H1 (cell line): ENCODE results near the gene ARID3B. TPM values are rescaled to one million over a fixed set of nuclear protein-coding genes. Genes with fewer than 3 reads are reported as not detected.

Source experiments
- CTCF ChIA-PET: fragments of 300-600 bp; sonication (Branson Sonifier 250); formaldehyde crosslinking; loops from one replicate; lab custom pipeline; 2021; ENCODE audit not compliant: partially characterized antibody; lab: Charles Lee
- POLR2A ChIA-PET: fragments of 300-600 bp; sonication (Branson Sonifier 250); formaldehyde crosslinking; loops from one replicate; lab custom pipeline; 2021; ENCODE audit warnings: inconsistent platforms; ENCODE audit not compliant: partially characterized antibody; lab: Charles Lee
- DNase-seq, 2 experiments: peaks; one replicate each; pipeline versions ENCODE4 v3.0.0 to v3.0.0-alpha.2; 2010 to 2022; ENCODE audit warnings: low spot score in 2 of 2, low read depth in 1 of 2, mixed read lengths in 1 of 2
- FAIRE-seq: peaks from 2 replicates; lab custom pipeline; 2011; peaks lifted over from hg19 to GRCh38; lab: Jason Lieb, UNC
- H2AFZ ChIP-seq: 2 replicates; pipeline ENCODE4 v1.8.1; 2012; ENCODE audit warnings: low read length, inconsistent platforms
- H2AK5ac ChIP-seq: 2 replicates; pipeline ENCODE4 v1.6.1; 2013; ENCODE audit warnings: low read depth, low read length
- H2BK120ac ChIP-seq: replicated peaks from 2 replicates; pipeline ENCODE3; 2013; ENCODE audit warnings: low read depth, low read length, inconsistent platforms
- H2BK12ac ChIP-seq: 2 replicates; pipeline ENCODE4 v1.6.1; 2013; ENCODE audit warnings: low read depth, low read length
- H2BK15ac ChIP-seq: 2 replicates; pipeline ENCODE4 v1.6.1; 2013; ENCODE audit warnings: low read length
- H2BK20ac ChIP-seq: 2 replicates; pipeline ENCODE4 v1.6.1; 2013; ENCODE audit warnings: low read length
- H2BK5ac ChIP-seq: 2 replicates; pipeline ENCODE4 v1.6.1; 2013; ENCODE audit warnings: low read depth, low read length
- H3K14ac ChIP-seq: 2 replicates; pipeline ENCODE4 v1.6.1; 2013; ENCODE audit warnings: inconsistent platforms; ENCODE audit not compliant: insufficient read length
- H3K18ac ChIP-seq: 2 replicates; pipeline ENCODE4 v1.6.1; 2013; ENCODE audit warnings: low read length; ENCODE audit errors: extremely low read depth
- H3K23ac ChIP-seq: 2 replicates; pipeline ENCODE4 v1.6.1; 2013; ENCODE audit warnings: inconsistent platforms; ENCODE audit not compliant: insufficient read length
- H3K23me2 ChIP-seq: 2 replicates; pipeline ENCODE4 v1.6.1; 2013; ENCODE audit warnings: low read depth, low read length
- H3K27ac ChIP-seq: 2 replicates; pipeline ENCODE4 v1.6.1; 2011; ENCODE audit warnings: low read depth, low read length, inconsistent platforms
- H3K27me3 ChIP-seq, 4 experiments: replicated peaks in 1 of 4; 1 replicate in 1 of 4; 2 replicates in 3 of 4; pipeline versions ENCODE4 v1.6.1 to v1.8.1; 2011 to 2013; ENCODE audit warnings: low read length in 3 of 4, mild to moderate bottlenecking in 3 of 4, inconsistent platforms in 2 of 4, mixed read lengths in 2 of 4, moderate library complexity in 1 of 4; ENCODE audit not compliant: control insufficient read depth in 3 of 4, insufficient read depth in 3 of 4; ENCODE audit errors: extremely low read depth in 1 of 4
- H3K36me3 ChIP-seq, 4 experiments: 2 replicates each; pipeline versions ENCODE4 v1.6.1 to v1.8.1; 2011 to 2013; ENCODE audit warnings: mild to moderate bottlenecking in 4 of 4, low read length in 3 of 4, moderate library complexity in 2 of 4, control low read depth in 1 of 4, inconsistent platforms in 1 of 4; ENCODE audit not compliant: insufficient read depth in 4 of 4, control insufficient read depth in 2 of 4
- H3K4ac ChIP-seq: replicated peaks from 2 replicates; pipeline ENCODE3; 2013; ENCODE audit warnings: low read length, low read depth, mixed read lengths, inconsistent platforms; ENCODE audit not compliant: insufficient read length
- H3K4me1 ChIP-seq, 4 experiments: replicated peaks in 1 of 4; 1 replicate in 1 of 4; 2 replicates in 3 of 4; pipeline versions ENCODE4 v1.6.1 to v1.8.1; 2011 to 2013; ENCODE audit warnings: low read length in 3 of 4, inconsistent platforms in 2 of 4, mixed read lengths in 1 of 4; ENCODE audit not compliant: insufficient read depth in 4 of 4, control insufficient read depth in 3 of 4
- H3K4me2 ChIP-seq, 2 experiments: 2 replicates each; pipeline versions ENCODE4 v1.6.1 to v1.8.1; 2011 to 2013; ENCODE audit warnings: low read depth in 2 of 2, low read length in 2 of 2, control low read depth in 1 of 2, inconsistent platforms in 1 of 2, mild to moderate bottlenecking in 1 of 2; ENCODE audit not compliant: insufficient read depth in 1 of 2
- H3K4me3 ChIP-seq, 4 experiments: fragments of 200-600, 300-600 bp in 1 of 4; sonication (generic), shearing (Covaris generic), sonication (Bioruptor Twin) in 1 of 4; 2 replicates each; pipeline versions ENCODE4 v1.5.1 to v1.8.1; 2011 to 2016; ENCODE audit warnings: low read length in 4 of 4, low read depth in 3 of 4, control low read depth in 2 of 4, inconsistent platforms in 2 of 4, mild to moderate bottlenecking in 2 of 4, mixed read lengths in 1 of 4, moderate library complexity in 1 of 4; ENCODE audit not compliant: insufficient read depth in 2 of 4; ENCODE audit errors: extremely low read depth in 1 of 4
- H3K56ac ChIP-seq: replicated peaks from 2 replicates; pipeline ENCODE3; 2013; ENCODE audit warnings: low read depth, mild to moderate bottlenecking, mixed read lengths, low read length, inconsistent platforms; ENCODE audit not compliant: insufficient read length
- H3K79me1 ChIP-seq: 2 replicates; pipeline ENCODE4 v1.6.1; 2013; ENCODE audit warnings: low read depth, low read length, control low read depth
- H3K79me2 ChIP-seq, 2 experiments: 2 replicates each; pipeline versions ENCODE4 v1.6.1 to v1.8.1; 2012 to 2013; ENCODE audit warnings: low read length in 2 of 2, mild to moderate bottlenecking in 2 of 2, inconsistent platforms in 1 of 2; ENCODE audit not compliant: insufficient read depth in 2 of 2, control insufficient read depth in 1 of 2
- H3K9ac ChIP-seq, 4 experiments: replicated peaks in 1 of 4; 1 replicate in 1 of 4; 2 replicates in 3 of 4; pipeline versions ENCODE4 v1.6.1 to v1.8.1; 2011 to 2013; ENCODE audit warnings: low read depth in 3 of 4, low read length in 3 of 4, control low read depth in 2 of 4, mild to moderate bottlenecking in 2 of 4, moderate library complexity in 2 of 4, inconsistent platforms in 1 of 4; ENCODE audit errors: extremely low read depth in 1 of 4
- H3K9me3 ChIP-seq, 2 experiments: 2 replicates each; pipeline versions ENCODE4 v1.6.1 to v1.8.1; 2012 to 2013; ENCODE audit warnings: mild to moderate bottlenecking in 2 of 2, moderate library complexity in 2 of 2, control low read depth in 1 of 2, inconsistent platforms in 1 of 2, low read depth in 1 of 2, low read length in 1 of 2, mixed read lengths in 1 of 2; ENCODE audit not compliant: insufficient read depth in 2 of 2
- H4K20me1 ChIP-seq, 2 experiments: replicated peaks in 1 of 2; 2 replicates each; pipeline versions ENCODE3 to v1.8.1; 2011 to 2013; ENCODE audit warnings: inconsistent platforms in 2 of 2, low read length in 2 of 2, mild to moderate bottlenecking in 1 of 2; ENCODE audit not compliant: insufficient read depth in 2 of 2, control insufficient read depth in 1 of 2
- H4K5ac ChIP-seq: 2 replicates; pipeline ENCODE4 v1.6.1; 2013; ENCODE audit warnings: low read length, low read depth, mixed read lengths, inconsistent platforms; ENCODE audit not compliant: insufficient read length
- H4K8ac ChIP-seq: 2 replicates; pipeline ENCODE4 v1.8.0; 2013; ENCODE audit warnings: mild to moderate bottlenecking, moderate library complexity, low read length, inconsistent platforms; ENCODE audit not compliant: insufficient read depth; ENCODE audit errors: extremely low read depth
- H4K91ac ChIP-seq: replicated peaks from 2 replicates; pipeline ENCODE3; 2013; ENCODE audit warnings: low read length, mixed read lengths, inconsistent platforms; ENCODE audit not compliant: insufficient read length
- ATF2 ChIP-seq: IDR thresholded peaks from 2 replicates; pipeline ENCODE4 v1.6.1; 2012; ENCODE audit warnings: low read length, inconsistent platforms
- CREB1 ChIP-seq: IDR thresholded peaks from 2 replicates; pipeline ENCODE4 v1.6.1; 2012; ENCODE audit warnings: inconsistent platforms
- EP300 ChIP-seq, 2 experiments: IDR thresholded peaks; 1 replicate in 1 of 2; 2 replicates in 1 of 2; pipeline ENCODE4 v1.6.1; 2011 to 2012; ENCODE audit warnings: low read depth in 2 of 2, low read length in 2 of 2, mild to moderate bottlenecking in 2 of 2, borderline replicate concordance in 1 of 2, inconsistent platforms in 1 of 2, moderate library complexity in 1 of 2
- NANOG ChIP-seq: IDR thresholded peaks from 2 replicates; pipeline ENCODE4 v1.6.1; 2011; ENCODE audit warnings: low read length, low read depth, mild to moderate bottlenecking, inconsistent platforms; ENCODE audit not compliant: insufficient read depth, poor library complexity, severe bottlenecking
- SIX5 ChIP-seq: IDR thresholded peaks from 2 replicates; pipeline ENCODE4 v1.6.1; 2011; ENCODE audit warnings: mild to moderate bottlenecking, low read depth, low read length
- SUZ12 ChIP-seq: fragments of 200-600 bp; sonication (generic); IDR thresholded peaks from 2 replicates; pipeline ENCODE4 v1.6.1; 2012; ENCODE audit warnings: mild to moderate bottlenecking, inconsistent platforms, low read length, moderate library complexity, mixed read lengths
- TCF12 ChIP-seq: IDR thresholded peaks from 2 replicates; pipeline ENCODE4 v1.6.1; 2011; ENCODE audit warnings: low read depth, mild to moderate bottlenecking, low read length
- TEAD4 ChIP-seq: IDR thresholded peaks from 2 replicates; pipeline ENCODE4 v1.6.1; 2012; ENCODE audit warnings: low read depth, low read length, inconsistent platforms, mixed read lengths
- USF2 ChIP-seq: IDR thresholded peaks from 2 replicates; pipeline ENCODE4 v1.6.1; 2011; ENCODE audit warnings: low read length, improper control_type of control experiment
- ZNF274 ChIP-seq: IDR thresholded peaks from 2 replicates; pipeline ENCODE4 v1.7.0; 2012; ENCODE audit warnings: low read length, borderline replicate concordance; ENCODE audit errors: extremely low read depth
- WGBS, 2 experiments: shearing (Covaris generic) in 1 of 2; methylation state at CpG; one replicate each; pipeline versions ENCODE4 v1.1.6 to v1.1.7; 2013 to 2015; ENCODE audit warnings: low lambda C conversion rate in 2 of 2, mixed read lengths in 2 of 2, inconsistent platforms in 1 of 2, low coverage in 1 of 2, missing lambda C conversion rate in 1 of 2; ENCODE audit not compliant: insufficient replicate concordance in 2 of 2, insufficient coverage in 1 of 2, insufficient read length in 1 of 2; ENCODE audit errors: extremely low coverage in 1 of 2, missing lambda C conversion rate in 1 of 2; 5-methylcytosine and 5-hydroxymethylcytosine counted together
- polyA plus RNA-seq, 7 experiments: library from polyadenylated mRNA; depleted of rRNA in 3 of 7; stranded (reverse) in 5 of 7; unstranded in 2 of 7; fragments of >200 nt in 5 of 7; fragments of 200-250 nt in 2 of 7; gene quantifications; 1 replicate in 5 of 7; 2 replicates in 1 of 7; 4 replicates in 1 of 7; pipeline versions ENCODE4 v1.2.1 to v1.2.3, GENCODE V29; 2011 to 2013; ENCODE audit warnings: missing spikeins in 2 of 7, mixed read lengths in 2 of 7
- total RNA-seq: library from RNA; stranded (reverse); fragmentation: NEBNext Ultra II Directional; extraction: Animal tissue kit (Norgen Biotek cat#: 25700); gene quantifications from 2 replicates; pipeline ENCODE4 v1.2.1, GENCODE V29; 2021

ARID3B gene
- total and polyA plus RNA-seq, 2 of the 8 experiments (the other 6 are each of a cell fraction or from before 2014, with no cell fraction given): 81.0 to 115 TPM

- Histone ChIP-seq H2BK15ac (no peak overlapping the region), H3K4me1 (peaks cover 0 to 6% (median 5%) of the 10 kb centered on the region in 4 experiments; a peak in 3 of 7 replicates), H3K9me3 (no peaks in the 10 kb centered on the region), H2BK120ac (no peak overlapping the region), H3K9ac (no peak overlapping the region), H3K4me2 (no peak overlapping the region), H3K27me3 (no peaks in the 10 kb centered on the region), H3K56ac (no peak overlapping the region), H2BK12ac (no peak overlapping the region), H2BK5ac (no peak overlapping the region), H3K79me2 (peaks cover 0 to 10% of the 10 kb centered on the region in 2 experiments; a peak in 1 of 4 replicates), H3K4ac (no peak overlapping the region), H2AFZ (no peak overlapping the region), H4K8ac (no peak overlapping the region), H3K36me3 (peaks cover 14 to 46% (median 31%) of the 10 kb centered on the region in 4 experiments), H3K79me1 (0 out of 2 replicates have a peak, but pooled peaks cover 10% of the 10 kb centered on the region), H4K20me1 (peaks cover 8 to 20% of the 10 kb centered on the region in 2 experiments), H3K27ac (no peak overlapping the region), H3K4me3 (no peak overlapping the region), H4K91ac (no peak overlapping the region), H4K5ac (no peak overlapping the region), H3K23me2 (no peaks in the 10 kb centered on the region), H3K14ac (no peak overlapping the region), H2BK20ac (no peak overlapping the region), H3K23ac (no peak overlapping the region), H3K18ac (no peak overlapping the region), H2AK5ac (no peak overlapping the region)
- ChIA-PET CTCF (interaction anchor here (1.0 kb wide), 1 partner anchor 10 kb away, joined by 3 read pairs; no protein-coding TSS in a partner anchor), POLR2A (interaction anchor here (2.6 kb wide), 1 partner anchor 12 kb away, joined by 12 read pairs; no protein-coding TSS in a partner anchor)
- 96% methylated on average over 8 of the region's 9 CpGs; no CpG with 5 or more reads in 1 of the 2 experiments for WGBS, 2 experiments
- no peak for FAIRE-seq
- DNase-seq: no peak
- TF ChIP-seq NANOG (no peak), USF2 (no peak), CREB1 (no peak), SIX5 (no peak), TCF12 (no peak), EP300 (IDR thresholded peaks at IDR 0.05; ENCODE audit: borderline replicate concordance in 1 of 2, low read depth in 2 of 2, low read length in 2 of 2) (no peak), SUZ12 (no peak), ZNF274 (no peak), ATF2 (no peak), TEAD4 (no peak)
Measured at GRCh38 chr15:74585857-74586256, 44.8 kb downstream of the ARID3B start.
